ENCODE results near the gene ATXN3L.

DNA sequence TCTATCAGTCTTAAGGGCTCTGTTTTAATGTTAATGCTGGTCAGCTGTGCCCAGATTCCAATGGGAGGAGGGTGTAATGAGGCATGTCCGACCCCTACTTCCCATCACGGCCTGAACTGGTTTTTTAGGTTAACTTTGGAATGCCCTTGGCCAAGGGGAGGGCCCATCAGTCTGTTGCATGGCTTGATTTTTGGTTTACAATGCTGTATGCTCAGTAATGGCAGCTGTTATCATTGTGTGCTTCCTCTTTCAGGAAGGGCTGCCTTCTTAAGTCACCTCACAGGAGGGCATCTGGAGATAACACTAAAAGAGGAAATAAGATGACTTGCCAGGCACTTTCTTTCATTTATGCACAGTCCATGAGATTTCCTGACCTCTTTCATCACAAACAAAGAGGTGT, 36.3 kb downstream of the ATXN3L start:
- TF ChIP-seq, protein P1, sequence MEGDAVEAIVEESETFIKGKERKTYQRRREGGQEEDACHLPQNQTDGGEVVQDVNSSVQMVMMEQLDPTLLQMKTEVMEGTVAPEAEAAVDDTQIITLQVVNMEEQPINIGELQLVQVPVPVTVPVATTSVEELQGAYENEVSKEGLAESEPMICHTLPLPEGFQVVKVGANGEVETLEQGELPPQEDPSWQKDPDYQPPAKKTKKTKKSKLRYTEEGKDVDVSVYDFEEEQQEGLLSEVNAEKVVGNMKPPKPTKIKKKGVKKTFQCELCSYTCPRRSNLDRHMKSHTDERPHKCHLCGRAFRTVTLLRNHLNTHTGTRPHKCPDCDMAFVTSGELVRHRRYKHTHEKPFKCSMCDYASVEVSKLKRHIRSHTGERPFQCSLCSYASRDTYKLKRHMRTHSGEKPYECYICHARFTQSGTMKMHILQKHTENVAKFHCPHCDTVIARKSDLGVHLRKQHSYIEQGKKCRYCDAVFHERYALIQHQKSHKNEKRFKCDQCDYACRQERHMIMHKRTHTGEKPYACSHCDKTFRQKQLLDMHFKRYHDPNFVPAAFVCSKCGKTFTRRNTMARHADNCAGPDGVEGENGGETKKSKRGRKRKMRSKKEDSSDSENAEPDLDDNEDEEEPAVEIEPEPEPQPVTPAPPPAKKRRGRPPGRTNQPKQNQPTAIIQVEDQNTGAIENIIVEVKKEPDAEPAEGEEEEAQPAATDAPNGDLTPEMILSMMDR (IDR thresholded peaks at IDR 0.05; ENCODE audit: poor library complexity, severe bottlenecking) = no peak
- no peak for TF ChIP-seq POLR2AphosphoS5 (IDR thresholded peaks at IDR 0.05)
- TF ChIP-seq EZH2 (IDR thresholded peaks at IDR 0.05; ENCODE audit: borderline replicate concordance, insufficient read depth, low read length, poor library complexity, severe bottlenecking) = no peak
- TF ChIP-seq REST (IDR thresholded peaks at IDR 0.05; ENCODE audit: borderline replicate concordance) = no peak
- TF ChIP-seq EP300 (conservative IDR thresholded peaks at IDR 0.05; ENCODE audit: poor library complexity, severe bottlenecking) = no peak
- TF ChIP-seq MXI1 (conservative IDR thresholded peaks at IDR 0.05; ENCODE audit: poor library complexity, severe bottlenecking) = no peak
- TF ChIP-seq SMC3 (conservative IDR thresholded peaks at IDR 0.05; ENCODE audit: poor library complexity) = no peak
- TF ChIP-seq TAF1 (IDR thresholded peaks at IDR 0.05; ENCODE audit: low read depth) = no peak
- TF ChIP-seq RAD21 (conservative IDR thresholded peaks at IDR 0.05) = no peak

Data from neural cell (in vitro differentiated cells).